Germinal center (tissue), 1 donor: ENCODE data around the gene PPM1E.
"Not testable (repeated sequence)": the region's sequence is repeated elsewhere in the genome, so short reads cannot be mapped to it uniquely, and the experiment has no call there.

Experiments
- DNase-seq: peaks from one replicate; pipeline ENCODE4 v3.0.0; 2012; ENCODE audit warnings: mixed read lengths, low spot score

PPM1E gene

GRCh38 chr17:58779446-58779845 is 23.8 kb downstream of the PPM1E start:
- DNase-seq = no peak

GRCh38 chr17:58783380-58783779 is 27.7 kb downstream of the PPM1E start:
- no peak for DNase-seq

- DNase-seq = no peak
Observed at GRCh38 chr17:58785097-58785496, 29.4 kb downstream of the PPM1E start.

GRCh38 chr17:58786586-58787295 is 31.1 kb downstream of the PPM1E start:
- DNase-seq = no peak

GRCh38 chr17:58788199-58788598 is 32.5 kb downstream of the PPM1E start:
- no peak for DNase-seq

- no peak for DNase-seq
Observed at GRCh38 chr17:58789160-58789559, 33.5 kb downstream of the PPM1E start.

- no peak for DNase-seq
Observed at GRCh38 chr17:58789831-58790230, 34.2 kb downstream of the PPM1E start.

- not testable (repeated sequence) for DNase-seq
Observed at GRCh38 chr17:58794508-58794907, 38.9 kb downstream of the PPM1E start.

GRCh38 chr17:58802188-58802587 is 46.5 kb downstream of the PPM1E start:
- DNase-seq = no peak

GRCh38 chr17:58806046-58806445 is 50.4 kb downstream of the PPM1E start:
- DNase-seq = no peak

GRCh38 chr17:58808609-58809563 is 53.2 kb downstream of the PPM1E start:
- no peak for DNase-seq

- no peak for DNase-seq
Observed at GRCh38 chr17:58809564-58809936, 53.9 kb downstream of the PPM1E start.

GRCh38 chr17:58811290-58811689 is 55.6 kb downstream of the PPM1E start:
- no peak for DNase-seq

- no peak for DNase-seq
Observed at GRCh38 chr17:58813712-58814111, 58.1 kb downstream of the PPM1E start.

GRCh38 chr17:58818654-58819053 is 63.0 kb downstream of the PPM1E start:
- no peak for DNase-seq

GRCh38 chr17:58822148-58823050 is 66.7 kb downstream of the PPM1E start:
- no peak for DNase-seq

GRCh38 chr17:58823051-58823525 is 67.4 kb downstream of the PPM1E start:
- no peak for DNase-seq

GRCh38 chr17:58829172-58829637 is 73.6 kb downstream of the PPM1E start:
- no peak for DNase-seq

GRCh38 chr17:58831780-58832179 is 76.1 kb downstream of the PPM1E start:
- DNase-seq = no peak

- DNase-seq = no peak
Observed at GRCh38 chr17:58832514-58832913, 76.9 kb downstream of the PPM1E start.

- DNase-seq = no peak
Observed at GRCh38 chr17:58837699-58838098, 82.0 kb downstream of the PPM1E start.
